Measurements from ENCODE around the gene HPSE.

GRCh38 chr4:83307920-83308319 is 26.7 kb downstream of the HPSE start:
- TF ChIP-seq CTCF (conservative IDR thresholded peaks at IDR 0.05; ENCODE audit: low read depth in 2 of 2), result no peak
- no peak for TF ChIP-seq NANOG (IDR thresholded peaks at IDR 0.05; ENCODE audit: borderline replicate concordance)
- TF ChIP-seq ZNF114 (CRISPR knock-in tag; IDR thresholded peaks at IDR 0.05), result no peak

All from GM23338 (cell line).